ENCODE data around the gene RBL2.
"Not testable (repeated sequence)": the region's sequence is repeated elsewhere in the genome, so short reads cannot be mapped to it uniquely, and the experiment has no call there.

Gene RBL2

GRCh38 chr16:53539759-53540718 is 105.8 kb downstream of the RBL2 start:
- not testable (repeated sequence) for DNase-seq (ENCODE audit: low read depth)

Data from fibroblast of the conjunctiva (primary cell).